ENCODE results near the gene POC1A.

POC1A gene

DNA sequence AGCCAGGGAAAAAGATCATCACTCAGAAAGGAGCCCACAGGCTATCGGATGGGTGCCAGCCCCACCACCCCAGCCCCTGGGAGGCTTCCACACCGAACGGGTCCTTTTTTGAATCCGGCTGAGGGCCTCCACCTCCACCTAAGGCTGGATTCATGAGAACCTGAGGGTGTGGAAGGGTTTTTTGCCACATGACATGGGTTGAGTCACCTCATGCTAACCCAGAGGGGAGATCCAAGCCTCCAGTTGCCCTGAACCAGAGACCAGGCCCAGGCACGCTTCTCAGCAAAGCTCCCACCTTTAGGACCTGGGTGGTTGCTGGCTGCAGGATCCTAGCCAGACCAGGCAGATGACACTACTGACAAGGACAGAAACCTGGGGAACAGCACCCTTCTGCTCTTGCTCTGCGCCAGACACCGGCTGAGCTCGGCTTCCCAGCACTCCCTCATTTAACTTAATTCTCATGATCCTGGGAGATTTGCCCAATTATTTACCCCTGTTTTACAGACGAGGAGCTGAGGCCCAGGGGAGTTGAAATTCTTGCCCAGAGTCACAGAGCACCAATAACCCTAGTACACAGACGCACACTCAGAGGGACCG, 123.4 kb downstream of the POC1A start:
- H3K79me2 ChIP-seq (ENCODE audit: control insufficient read depth, low read length) = no peaks in the 10 kb centered on the region
- no peaks in the 10 kb centered on the region; the same call in 1 of the 2 replicates for H3K27me3 ChIP-seq (ENCODE audit: control insufficient read depth, low read length)
- H3K4me2 ChIP-seq (ENCODE audit: low read length) = no peak overlapping the region
- H3K36me3 ChIP-seq (ENCODE audit: control insufficient read depth, low read length) = no peaks in the 10 kb centered on the region
- no peaks in the 10 kb centered on the region for H4K20me1 ChIP-seq (ENCODE audit: control insufficient read depth, insufficient read depth, low read depth, low read length)
- no peaks in the 10 kb centered on the region for H3K4me1 ChIP-seq (ENCODE audit: control insufficient read depth, low read length)
- no peaks in the 10 kb centered on the region for H3K9me2 ChIP-seq (replicated peaks; ENCODE audit: control insufficient read depth, low read length)
- no peaks in the 10 kb centered on the region for H3F3A ChIP-seq (ENCODE audit: control insufficient read depth, insufficient read depth)
- no peak overlapping the region for H3K4me3 ChIP-seq (ENCODE audit: low read length)
- no peaks in the 10 kb centered on the region for H3K9me3 ChIP-seq (ENCODE audit: control insufficient read depth, insufficient read depth, low read length)
- TF ChIP-seq EZH2phosphoT487 (IDR thresholded peaks at IDR 0.05; ENCODE audit: borderline replicate concordance, low read length) = no peak
- TF ChIP-seq CTCF (IDR thresholded peaks at IDR 0.05; ENCODE audit: low read depth, low read length, poor library complexity, severe bottlenecking) = no peak
- no peak overlapping the region for H3K27ac ChIP-seq (ENCODE audit: low read depth, low read length)

- no peak for TF ChIP-seq EZH2phosphoT487 (IDR thresholded peaks at IDR 0.05; ENCODE audit: borderline replicate concordance, low read length)
- TF ChIP-seq CTCF (IDR thresholded peaks at IDR 0.05; ENCODE audit: low read depth, low read length, poor library complexity, severe bottlenecking) = no peak
- H3K9me3 ChIP-seq (ENCODE audit: control insufficient read depth, insufficient read depth, low read length) = no peaks in the 10 kb centered on the region
- H4K20me1 ChIP-seq (ENCODE audit: control insufficient read depth, insufficient read depth, low read depth, low read length) = no peaks in the 10 kb centered on the region
- H3K36me3 ChIP-seq (ENCODE audit: control insufficient read depth, low read length) = no peaks in the 10 kb centered on the region
- H3K27me3 ChIP-seq (ENCODE audit: control insufficient read depth, low read length) = no peaks in the 10 kb centered on the region
- H3K79me2 ChIP-seq (ENCODE audit: control insufficient read depth, low read length) = no peaks in the 10 kb centered on the region
- no peak overlapping the region for H3K27ac ChIP-seq (ENCODE audit: low read depth, low read length)
- H3K4me2 ChIP-seq (ENCODE audit: low read length) = no peak overlapping the region
- H3K4me3 ChIP-seq (ENCODE audit: low read length) = no peak overlapping the region
- H3F3A ChIP-seq (ENCODE audit: control insufficient read depth, insufficient read depth) = no peaks in the 10 kb centered on the region
- no peaks in the 10 kb centered on the region for H3K9me2 ChIP-seq (replicated peaks; ENCODE audit: control insufficient read depth, low read length)
- no peaks in the 10 kb centered on the region; the same call in 1 of the 2 replicates for H3K4me1 ChIP-seq (ENCODE audit: control insufficient read depth, low read length)
These were observed 124.7 kb downstream of the POC1A start for GRCh38 chr3:52029535-52029934.

- Histone ChIP-seq H3K27ac (ENCODE audit: low read depth, low read length) (no peak overlapping the region), H3K36me3 (ENCODE audit: control insufficient read depth, low read length) (no peaks in the 10 kb centered on the region), H3K9me2 (replicated peaks; ENCODE audit: control insufficient read depth, low read length) (no peaks in the 10 kb centered on the region), H3K9me3 (ENCODE audit: control insufficient read depth, insufficient read depth, low read length) (no peaks in the 10 kb centered on the region), H3F3A (ENCODE audit: control insufficient read depth, insufficient read depth) (no peaks in the 10 kb centered on the region), H3K79me2 (ENCODE audit: control insufficient read depth, low read length) (no peaks in the 10 kb centered on the region), H3K4me2 (ENCODE audit: low read length) (no peak overlapping the region), H3K27me3 (ENCODE audit: control insufficient read depth, low read length) (no peaks in the 10 kb centered on the region), H4K20me1 (ENCODE audit: control insufficient read depth, insufficient read depth, low read depth, low read length) (no peaks in the 10 kb centered on the region), H3K4me3 (ENCODE audit: low read length) (no peak overlapping the region), H3K4me1 (ENCODE audit: control insufficient read depth, low read length) (peaks cover 5% of the 10 kb centered on the region)
- TF ChIP-seq CTCF (IDR thresholded peaks at IDR 0.05; ENCODE audit: low read depth, low read length, poor library complexity, severe bottlenecking) (no peak), EZH2phosphoT487 (IDR thresholded peaks at IDR 0.05; ENCODE audit: borderline replicate concordance, low read length) (no peak)
These were observed 125.2 kb downstream of the POC1A start for GRCh38 chr3:52029053-52029452.
